Endothelial cell of umbilical vein (primary cell): ENCODE measurements around the gene PALM.

Source experiments
- CTCF ChIP-seq, 2 donors: IDR thresholded peaks; 1 replicate in 1 of 2; 2 replicates in 1 of 2; pipeline ENCODE4 v1.5.1; 2011; ENCODE audit warnings: low read length in 2 of 2, mild to moderate bottlenecking in 2 of 2, moderate library complexity in 2 of 2, control low read depth in 1 of 2, inconsistent platforms in 1 of 2, low read depth in 1 of 2; ENCODE audit not compliant: insufficient read depth in 1 of 2; ENCODE audit errors: extremely low read depth in 1 of 2
- MAX ChIP-seq: IDR thresholded peaks from 2 replicates; pipeline ENCODE4 v1.6.1; 2011; ENCODE audit not compliant: insufficient read depth, insufficient read length
- MYC ChIP-seq: IDR thresholded peaks from one replicate; pipeline ENCODE4 v1.6.1; 2011; ENCODE audit warnings: mild to moderate bottlenecking, low read depth, low read length
- POLR2A ChIP-seq: IDR thresholded peaks from 2 replicates; pipeline ENCODE4 v1.6.1; 2012; ENCODE audit warnings: low read depth, mild to moderate bottlenecking, control low read depth, low read length

- TF ChIP-seq CTCF (IDR thresholded peaks at IDR 0.05; ENCODE audit: extremely low read depth in 1 of 2, insufficient read depth in 1 of 2, low read depth in 1 of 2, low read length in 2 of 2) (no peak), MAX (no peak), POLR2A (no peak), MYC (no peak)
Measured at GRCh38 chr19:732148-733069, 23.7 kb downstream of the PALM start.
